Keratinocyte (primary cell): ENCODE data around the gene IRF4. TPM values are rescaled to one million over a fixed set of nuclear protein-coding genes. Genes with fewer than 3 reads are reported as not detected.

Source experiments
- DNase-seq: peaks from one replicate; pipeline ENCODE4 v3.0.0-alpha.2; 2011; ENCODE audit warnings: low read depth, missing footprints, low spot score
- FAIRE-seq: peaks from 2 replicates; lab custom pipeline; 2011; peaks lifted over from hg19 to GRCh38; lab: Jason Lieb, UNC
- H2AFZ ChIP-seq: 2 replicates; pipeline ENCODE4 v1.6.0; 2012; ENCODE audit warnings: low read length, control low read depth, inconsistent platforms; ENCODE audit not compliant: control insufficient read depth
- H3K27ac ChIP-seq: 2 replicates; pipeline ENCODE4 v1.5.1; 2011; ENCODE audit warnings: low read length; ENCODE audit not compliant: control insufficient read depth, insufficient read depth
- H3K27me3 ChIP-seq: 3 replicates; pipeline ENCODE4 v1.6.0; 2011; ENCODE audit warnings: low read length; ENCODE audit not compliant: control insufficient read depth, insufficient read depth; ENCODE audit errors: extremely low read depth
- H3K36me3 ChIP-seq, 2 experiments: 2 replicates in 1 of 2; 3 replicates in 1 of 2; pipeline ENCODE4 v1.5.1; 2011; ENCODE audit warnings: low read length in 2 of 2, mild to moderate bottlenecking in 1 of 2; ENCODE audit not compliant: control insufficient read depth in 2 of 2, insufficient read depth in 2 of 2; ENCODE audit errors: extremely low read depth in 1 of 2
- H3K4me1 ChIP-seq: 3 replicates; pipeline ENCODE4 v1.5.1; 2011; ENCODE audit warnings: low read length; ENCODE audit not compliant: control insufficient read depth, insufficient read depth; ENCODE audit errors: extremely low read depth
- H3K4me2 ChIP-seq: 3 replicates; pipeline ENCODE4 v1.6.0; 2011; ENCODE audit warnings: low read depth, low read length; ENCODE audit not compliant: control insufficient read depth, insufficient read depth; ENCODE audit errors: extremely low read depth
- H3K4me3 ChIP-seq, 3 experiments: fragments of 200-600 bp in 1 of 3; sonication (generic) in 1 of 3; 2 replicates in 2 of 3; 3 replicates in 1 of 3; pipeline ENCODE4 v1.5.1; 2011 to 2016; ENCODE audit warnings: low read length in 3 of 3, mild to moderate bottlenecking in 3 of 3, control low read depth in 2 of 3, inconsistent platforms in 1 of 3, low read depth in 1 of 3, mixed read lengths in 1 of 3, mixed run types in 1 of 3, moderate library complexity in 1 of 3; ENCODE audit not compliant: control insufficient read depth in 2 of 3, insufficient read depth in 2 of 3; ENCODE audit errors: extremely low read depth in 1 of 3
- H3K79me2 ChIP-seq: 2 replicates; pipeline ENCODE4 v1.6.0; 2012; ENCODE audit warnings: low read length; ENCODE audit not compliant: control insufficient read depth, insufficient read depth
- H3K9ac ChIP-seq: 3 replicates; pipeline ENCODE4 v1.6.0; 2011; ENCODE audit warnings: low read length; ENCODE audit not compliant: control insufficient read depth, insufficient read depth; ENCODE audit errors: extremely low read depth
- H3K9me1 ChIP-seq: 3 replicates; pipeline ENCODE4 v1.6.0; 2011; ENCODE audit warnings: low read length; ENCODE audit not compliant: control insufficient read depth, insufficient read depth; ENCODE audit errors: extremely low read depth
- H3K9me3 ChIP-seq: 2 replicates; pipeline ENCODE4 v1.5.1; 2012; ENCODE audit warnings: low read depth, low read length; ENCODE audit not compliant: control insufficient read depth
- H4K20me1 ChIP-seq: 3 replicates; pipeline ENCODE4 v1.6.0; 2011; ENCODE audit warnings: low read length; ENCODE audit not compliant: control insufficient read depth, insufficient read depth; ENCODE audit errors: extremely low read depth
- EZH2 ChIP-seq: IDR thresholded peaks from one replicate; pipeline ENCODE4 v1.6.1; 2012; ENCODE audit warnings: inconsistent platforms, mild to moderate bottlenecking, low read length, moderate library complexity
- dilution Hi-C: fragments of 300-500 bp; cut with MboI; formaldehyde crosslinking; loops from one replicate; pipeline ENCODE4 v1.7.0; 2020; ENCODE audit warnings: low sequenced_read_pairs; ENCODE audit not compliant: extremely low pct_ligation_motif_present
- polyA plus RNA-seq, 5 experiments: library from polyadenylated mRNA; depleted of rRNA in 3 of 5; stranded (reverse) in 3 of 5; stranded (forward) in 1 of 5; unstranded in 1 of 5; fragments of >200 nt; gene quantifications; 1 replicate in 1 of 5; 2 replicates in 3 of 5; 3 replicates in 1 of 5; pipeline versions ENCODE4 v1.2.1 to v1.2.3, GENCODE V29; 2011 to 2012; ENCODE audit warnings: missing spikeins in 2 of 5, low read depth in 1 of 5, low replicate concordance in 1 of 5
- TF ChIP-seq, protein P1 (sequence below), 3 experiments: IDR thresholded peaks in 1 of 3; conservative IDR thresholded peaks in 1 of 3; optimal IDR thresholded peaks in 1 of 3; 2 replicates in 2 of 3; 3 replicates in 1 of 3; pipeline versions ENCODE3 to v1.5.1; 2011; ENCODE audit warnings: low read length in 3 of 3, mild to moderate bottlenecking in 3 of 3, moderate library complexity in 2 of 3, control low read depth in 1 of 3, inconsistent platforms in 1 of 3; ENCODE audit not compliant: insufficient read depth in 2 of 3; ENCODE audit errors: extremely low read depth in 1 of 3

The IRF4 gene
- polyA plus RNA-seq, 1 donor (not counting 4 experiments of a cell fraction or from before 2014, with no cell fraction given) = 0.12 TPM

DNA sequence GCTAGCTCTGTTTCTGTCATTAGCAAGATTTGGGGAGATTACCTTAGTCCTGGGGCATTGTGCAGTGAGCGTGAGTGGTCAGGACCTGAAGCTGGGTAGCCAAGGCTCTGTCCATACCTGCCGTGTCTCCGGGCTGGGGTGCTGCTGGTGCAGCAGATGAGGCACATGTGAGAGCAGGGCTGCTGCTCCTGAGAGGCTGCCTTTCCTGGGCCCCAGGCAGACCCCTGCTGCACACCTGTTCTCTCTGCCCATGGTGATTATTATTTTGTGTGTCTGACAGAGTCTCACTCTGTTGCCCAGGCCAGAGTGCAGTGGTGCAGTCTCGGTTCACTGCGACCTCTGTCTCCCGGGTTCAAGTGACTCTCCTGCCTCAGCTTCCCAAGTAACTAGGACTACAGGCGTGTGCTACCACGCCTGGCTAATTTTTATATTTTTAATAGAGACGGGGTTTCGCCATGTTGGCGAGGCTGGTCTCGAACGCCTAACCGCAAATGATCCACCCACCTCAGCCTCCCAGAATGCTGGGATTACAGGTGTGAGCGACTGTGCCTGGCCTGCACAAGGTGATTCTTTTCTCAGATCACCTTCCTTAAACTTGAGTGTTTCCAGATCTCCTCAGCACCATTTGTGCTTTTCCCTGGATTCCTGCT, 36.8 kb upstream of the IRF4 start:
- dilution Hi-C loops = no loop called here
- H3K27ac ChIP-seq = no peak overlapping the region
- peaks cover 0 to 2% of the 10 kb centered on the region in 2 experiments for H3K36me3 ChIP-seq
- H3K4me1 ChIP-seq = no peaks in the 10 kb centered on the region
- H3K9ac ChIP-seq = no peak overlapping the region
- no peaks in the 10 kb centered on the region for H3K9me1 ChIP-seq
- no peaks in the 10 kb centered on the region for H4K20me1 ChIP-seq
- H2AFZ ChIP-seq = no peak overlapping the region
- no peak for DNase-seq
- no peak overlapping the region for H3K4me2 ChIP-seq
- no peaks in the 10 kb centered on the region for H3K27me3 ChIP-seq
- FAIRE-seq = no peak
- TF ChIP-seq, protein P1, sequence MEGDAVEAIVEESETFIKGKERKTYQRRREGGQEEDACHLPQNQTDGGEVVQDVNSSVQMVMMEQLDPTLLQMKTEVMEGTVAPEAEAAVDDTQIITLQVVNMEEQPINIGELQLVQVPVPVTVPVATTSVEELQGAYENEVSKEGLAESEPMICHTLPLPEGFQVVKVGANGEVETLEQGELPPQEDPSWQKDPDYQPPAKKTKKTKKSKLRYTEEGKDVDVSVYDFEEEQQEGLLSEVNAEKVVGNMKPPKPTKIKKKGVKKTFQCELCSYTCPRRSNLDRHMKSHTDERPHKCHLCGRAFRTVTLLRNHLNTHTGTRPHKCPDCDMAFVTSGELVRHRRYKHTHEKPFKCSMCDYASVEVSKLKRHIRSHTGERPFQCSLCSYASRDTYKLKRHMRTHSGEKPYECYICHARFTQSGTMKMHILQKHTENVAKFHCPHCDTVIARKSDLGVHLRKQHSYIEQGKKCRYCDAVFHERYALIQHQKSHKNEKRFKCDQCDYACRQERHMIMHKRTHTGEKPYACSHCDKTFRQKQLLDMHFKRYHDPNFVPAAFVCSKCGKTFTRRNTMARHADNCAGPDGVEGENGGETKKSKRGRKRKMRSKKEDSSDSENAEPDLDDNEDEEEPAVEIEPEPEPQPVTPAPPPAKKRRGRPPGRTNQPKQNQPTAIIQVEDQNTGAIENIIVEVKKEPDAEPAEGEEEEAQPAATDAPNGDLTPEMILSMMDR (optimal IDR thresholded peaks at IDR 0.05 in 1 of 3, IDR thresholded peaks at IDR 0.05 in 1 of 3, conservative IDR thresholded peaks at IDR 0.05 in 1 of 3; ENCODE audit: extremely low read depth in 1 of 3, insufficient read depth in 2 of 3, low read length in 3 of 3) = no peak
- TF ChIP-seq EZH2 = no peak
- no peak overlapping the region for H3K4me3 ChIP-seq
- no peaks in the 10 kb centered on the region for H3K79me2 ChIP-seq
- no peaks in the 10 kb centered on the region for H3K9me3 ChIP-seq

DNA sequence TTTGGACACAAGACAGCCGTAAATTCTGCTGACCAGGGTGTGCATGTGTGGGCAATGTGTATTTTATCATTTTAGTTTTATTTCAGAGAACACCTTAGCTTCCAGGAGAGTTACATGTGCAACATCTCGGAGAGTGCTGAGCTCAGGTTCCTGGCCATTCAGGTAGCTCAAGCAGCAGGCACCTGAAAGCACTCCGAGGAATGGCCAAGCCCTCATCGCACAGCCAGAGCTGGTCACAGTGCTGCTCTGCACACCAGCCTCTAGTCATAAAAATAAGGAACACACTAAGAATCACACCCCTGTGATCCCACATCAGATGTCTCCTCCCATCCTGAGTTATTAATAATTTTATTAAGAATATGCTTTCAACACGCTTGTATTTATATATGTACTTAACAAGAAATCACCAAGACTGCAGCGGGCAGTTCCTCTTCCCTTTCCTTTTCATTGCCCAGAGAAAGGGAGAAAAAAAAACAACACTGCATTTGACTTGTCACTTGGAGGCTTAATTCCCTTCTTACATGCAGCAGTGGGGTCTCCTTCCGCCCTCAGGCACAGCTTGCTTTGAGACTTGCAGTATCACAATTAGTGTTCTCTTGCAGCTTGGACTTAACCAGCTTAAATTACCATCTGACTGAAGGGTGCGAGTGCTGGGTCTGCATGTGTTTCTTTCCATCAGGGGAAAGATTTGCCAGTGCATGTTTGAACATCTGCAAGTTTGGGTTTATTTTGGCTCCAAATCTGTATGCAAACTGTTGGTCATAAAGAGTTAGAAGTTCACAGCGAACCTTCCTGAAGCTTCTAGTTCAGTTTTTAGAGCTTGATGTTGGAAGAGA, 36.0 kb upstream of the IRF4 start:
- Histone ChIP-seq H3K4me2 (no peak overlapping the region), H2AFZ (no peak overlapping the region), H3K9me3 (no peaks in the 10 kb centered on the region), H3K79me2 (no peaks in the 10 kb centered on the region), H3K27ac (no peak overlapping the region), H3K9ac (no peak overlapping the region), H3K4me3 (no peak overlapping the region), H3K36me3 (peaks cover 0 to 2% of the 10 kb centered on the region in 2 experiments), H4K20me1 (no peaks in the 10 kb centered on the region), H3K4me1 (no peaks in the 10 kb centered on the region), H3K9me1 (no peaks in the 10 kb centered on the region), H3K27me3 (no peaks in the 10 kb centered on the region)
- DNase-seq (no peak), FAIRE-seq (no peak)
- dilution Hi-C loops = no loop called here
- TF ChIP-seq EZH2 = no peak
- TF ChIP-seq, protein P1 (optimal IDR thresholded peaks at IDR 0.05 in 1 of 3, IDR thresholded peaks at IDR 0.05 in 1 of 3, conservative IDR thresholded peaks at IDR 0.05 in 1 of 3; ENCODE audit: extremely low read depth in 1 of 3, insufficient read depth in 2 of 3, low read length in 3 of 3) = no peak
